IPS-15b (cell line): ENCODE measurements around the gene POU2F1.
A peak's percentile ranks its signal among the peaks of the same experiment; 100 is the strongest.

ENCODE experiments used
- H3K27me3 ChIP-seq: one replicate; pipeline ENCODE4 v1.6.1; 2013; ENCODE audit warnings: low read length; ENCODE audit not compliant: control insufficient read depth, insufficient read depth
- H3K36me3 ChIP-seq: one replicate; pipeline ENCODE4 v1.6.1; 2013; ENCODE audit warnings: low read length; ENCODE audit not compliant: control insufficient read depth, insufficient read depth
- H3K4me1 ChIP-seq: one replicate; pipeline ENCODE4 v1.6.1; 2013; ENCODE audit warnings: mild to moderate bottlenecking, low read length; ENCODE audit not compliant: control insufficient read depth, insufficient read depth
- H3K4me3 ChIP-seq: one replicate; pipeline ENCODE4 v1.5.1; 2013; ENCODE audit warnings: low read depth, low read length
- H3K9ac ChIP-seq: one replicate; pipeline ENCODE4 v1.6.1; 2013; ENCODE audit warnings: low read depth, mild to moderate bottlenecking, low read length
- H3K9me3 ChIP-seq: one replicate; pipeline ENCODE4 v1.6.1; 2013; ENCODE audit warnings: mild to moderate bottlenecking, low read length; ENCODE audit not compliant: control insufficient read depth, insufficient read depth

The POU2F1 gene

GRCh38 chr1:167220537-167221125 is at the start of gene POU2F1:
Gene POU2F1 (plus strand): TSS chr1:167220886. CDS start chr1:167220898, 12 bp downstream.
- peak within 1 kb of the TSS; percentile 83 for H3K4me3 ChIP-seq
- no peaks in the 10 kb centered on the region for H3K9me3 ChIP-seq
- H3K27me3 ChIP-seq = no peaks in the 10 kb centered on the region
- peaks cover 19% of the 10 kb centered on the region for H3K4me1 ChIP-seq
- H3K36me3 ChIP-seq = no peaks in the 10 kb centered on the region
- H3K9ac ChIP-seq = peak within 1 kb of the TSS; percentile 93

GRCh38 chr1:167171286-167171929 is 49.3 kb upstream of the POU2F1 start:
- Histone ChIP-seq H3K4me1 (peaks cover 12% of the 10 kb centered on the region), H3K4me3 (no peak overlapping the region), H3K36me3 (no peaks in the 10 kb centered on the region), H3K27me3 (peaks cover 3% of the 10 kb centered on the region), H3K9ac (no peak overlapping the region), H3K9me3 (no peaks in the 10 kb centered on the region)

GRCh38 chr1:167173516-167174184 is 47.0 kb upstream of the POU2F1 start:
- Histone ChIP-seq H3K36me3 (no peaks in the 10 kb centered on the region), H3K4me3 (no peak overlapping the region), H3K9me3 (no peaks in the 10 kb centered on the region), H3K4me1 (peaks cover 10% of the 10 kb centered on the region), H3K27me3 (peaks cover 3% of the 10 kb centered on the region), H3K9ac (no peak overlapping the region)

- Histone ChIP-seq H3K4me1 (peaks cover 10% of the 10 kb centered on the region), H3K9me3 (no peaks in the 10 kb centered on the region), H3K4me3 (no peak overlapping the region), H3K27me3 (peaks cover under 1% of the 10 kb centered on the region), H3K9ac (no peak overlapping the region), H3K36me3 (no peaks in the 10 kb centered on the region)
These were observed 44.8 kb upstream of the POU2F1 start for GRCh38 chr1:167175901-167176300.

GRCh38 chr1:167178831-167179230 is 41.9 kb upstream of the POU2F1 start:
- Histone ChIP-seq H3K27me3 (no peaks in the 10 kb centered on the region), H3K4me1 (peaks cover 8% of the 10 kb centered on the region), H3K4me3 (no peak overlapping the region), H3K9me3 (no peaks in the 10 kb centered on the region), H3K36me3 (no peaks in the 10 kb centered on the region), H3K9ac (no peak overlapping the region)

GRCh38 chr1:167182571-167183320 is 37.9 kb upstream of the POU2F1 start:
- no peaks in the 10 kb centered on the region for H3K36me3 ChIP-seq
- H3K9me3 ChIP-seq = no peaks in the 10 kb centered on the region
- H3K4me1 ChIP-seq = no peaks in the 10 kb centered on the region
- no peak overlapping the region for H3K9ac ChIP-seq
- no peak overlapping the region for H3K4me3 ChIP-seq
- H3K27me3 ChIP-seq = no peaks in the 10 kb centered on the region

GRCh38 chr1:167184081-167184480 is 36.6 kb upstream of the POU2F1 start:
- Histone ChIP-seq H3K27me3 (no peaks in the 10 kb centered on the region), H3K36me3 (no peaks in the 10 kb centered on the region), H3K9ac (no peak overlapping the region), H3K4me1 (no peaks in the 10 kb centered on the region), H3K4me3 (no peak overlapping the region), H3K9me3 (no peaks in the 10 kb centered on the region)

GRCh38 chr1:167185062-167185461 is 35.6 kb upstream of the POU2F1 start:
- no peaks in the 10 kb centered on the region for H3K9me3 ChIP-seq
- no peaks in the 10 kb centered on the region for H3K36me3 ChIP-seq
- H3K27me3 ChIP-seq = no peaks in the 10 kb centered on the region
- no peak overlapping the region for H3K4me3 ChIP-seq
- H3K9ac ChIP-seq = no peak overlapping the region
- no peaks in the 10 kb centered on the region for H3K4me1 ChIP-seq

- no peaks in the 10 kb centered on the region for H3K9me3 ChIP-seq
- no peaks in the 10 kb centered on the region for H3K27me3 ChIP-seq
These were observed 34.6 kb upstream of the POU2F1 start for GRCh38 chr1:167185974-167186657.

GRCh38 chr1:167186771-167187170 is 33.9 kb upstream of the POU2F1 start:
- H3K9me3 ChIP-seq = no peaks in the 10 kb centered on the region
- H3K4me3 ChIP-seq = no peak overlapping the region
- no peaks in the 10 kb centered on the region for H3K27me3 ChIP-seq
- H3K9ac ChIP-seq = no peak overlapping the region
- no peaks in the 10 kb centered on the region for H3K4me1 ChIP-seq
- H3K36me3 ChIP-seq = no peaks in the 10 kb centered on the region

More at GRCh38 chr1:167185974-167186657, 34.6 kb upstream of the POU2F1 start:
- no peaks in the 10 kb centered on the region for H3K4me1 ChIP-seq
- no peaks in the 10 kb centered on the region for H3K36me3 ChIP-seq
- no peak overlapping the region for H3K9ac ChIP-seq
- no peak overlapping the region for H3K4me3 ChIP-seq

- Histone ChIP-seq H3K27me3 (no peaks in the 10 kb centered on the region), H3K36me3 (no peaks in the 10 kb centered on the region), H3K9me3 (no peaks in the 10 kb centered on the region), H3K4me1 (no peaks in the 10 kb centered on the region), H3K9ac (no peak overlapping the region), H3K4me3 (no peak overlapping the region)
These were observed 29.9 kb upstream of the POU2F1 start for GRCh38 chr1:167190747-167191237.
